NCI-H524 (cell line): ENCODE data around the gene SEC31A.

Experiments used
- DNase-seq, 2 experiments: peaks; one replicate each; lab custom pipeline; 2025; lab: John Stamatoyannopoulos, UW

Gene SEC31A

GRCh38 chr4:82792912-82793649 is 97.9 kb downstream of the SEC31A start:
- DNase-seq = no peak

DNA sequence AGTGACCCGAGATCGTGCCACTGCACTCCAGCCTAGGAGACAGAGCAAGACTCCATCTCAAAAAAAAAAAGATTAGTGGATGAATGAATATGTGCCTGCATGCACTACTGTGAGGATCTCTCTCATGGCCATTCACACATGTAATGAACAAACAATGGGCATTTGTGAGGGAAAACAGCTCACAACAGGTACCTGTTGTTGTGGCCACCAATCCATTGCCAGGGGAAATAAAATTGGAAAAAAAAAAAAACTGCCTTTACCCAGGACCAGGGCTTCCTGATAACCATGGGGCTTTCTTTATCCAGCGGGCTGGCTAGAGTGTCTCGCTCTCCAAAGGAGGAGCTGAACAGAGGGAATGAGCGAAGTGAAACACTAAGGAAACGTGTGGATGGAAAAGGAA is 99.8 kb downstream of the SEC31A start:
- no peak for DNase-seq

DNA sequence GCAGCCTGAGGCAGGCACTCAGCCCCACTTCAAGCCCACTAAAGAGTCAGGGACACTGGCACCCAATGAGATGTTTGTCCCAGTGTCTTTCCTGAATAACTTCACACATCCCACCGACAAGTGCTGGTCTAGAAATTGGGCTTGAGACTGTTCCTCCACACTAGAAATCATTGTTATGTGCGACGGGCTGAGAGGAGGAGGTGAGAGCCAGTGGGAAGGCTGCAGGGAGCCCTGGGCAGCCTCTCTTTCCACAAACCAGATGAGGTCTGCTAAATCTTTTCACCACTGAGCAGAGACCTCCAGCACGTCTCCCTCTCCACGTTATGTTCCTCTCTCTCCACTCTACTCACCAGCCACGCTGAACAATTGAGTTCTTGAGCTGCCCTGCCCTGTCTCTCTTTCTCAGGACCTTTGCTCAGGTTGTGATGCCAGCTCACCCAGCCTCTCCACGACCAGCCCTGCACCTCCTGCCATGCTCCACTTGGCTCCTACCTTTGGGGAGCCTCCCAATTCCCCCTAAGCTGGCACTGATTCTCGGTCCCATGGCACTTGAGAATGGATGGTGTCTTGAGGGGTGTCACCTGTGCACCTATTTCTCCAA is 100.8 kb downstream of the SEC31A start:
- DNase-seq = no peak

- DNase-seq = no peak
These were observed 101.8 kb downstream of the SEC31A start for GRCh38 chr4:82789025-82789776.

- no peak for DNase-seq
These were observed 103.6 kb downstream of the SEC31A start for GRCh38 chr4:82787342-82787741.

DNA sequence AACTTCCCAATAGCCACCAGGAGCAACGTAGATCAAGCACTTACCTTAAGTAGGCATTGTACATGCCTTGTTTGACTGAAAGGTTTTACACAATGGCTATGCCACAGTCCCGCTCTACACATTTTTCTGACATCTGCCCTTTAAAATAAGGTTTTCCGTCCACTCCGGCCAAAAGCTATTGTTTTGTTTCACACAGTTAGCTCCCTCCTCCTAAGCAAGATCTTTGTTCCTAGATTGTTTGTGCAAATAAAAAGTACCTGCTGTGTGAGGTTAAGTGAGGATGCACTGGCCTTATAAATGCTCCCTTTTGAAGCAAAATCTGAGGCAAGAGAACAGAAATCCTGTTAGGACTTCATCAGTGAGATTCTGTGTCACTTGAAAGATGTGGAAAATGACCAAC is 104.1 kb downstream of the SEC31A start:
- DNase-seq = no peak

DNA sequence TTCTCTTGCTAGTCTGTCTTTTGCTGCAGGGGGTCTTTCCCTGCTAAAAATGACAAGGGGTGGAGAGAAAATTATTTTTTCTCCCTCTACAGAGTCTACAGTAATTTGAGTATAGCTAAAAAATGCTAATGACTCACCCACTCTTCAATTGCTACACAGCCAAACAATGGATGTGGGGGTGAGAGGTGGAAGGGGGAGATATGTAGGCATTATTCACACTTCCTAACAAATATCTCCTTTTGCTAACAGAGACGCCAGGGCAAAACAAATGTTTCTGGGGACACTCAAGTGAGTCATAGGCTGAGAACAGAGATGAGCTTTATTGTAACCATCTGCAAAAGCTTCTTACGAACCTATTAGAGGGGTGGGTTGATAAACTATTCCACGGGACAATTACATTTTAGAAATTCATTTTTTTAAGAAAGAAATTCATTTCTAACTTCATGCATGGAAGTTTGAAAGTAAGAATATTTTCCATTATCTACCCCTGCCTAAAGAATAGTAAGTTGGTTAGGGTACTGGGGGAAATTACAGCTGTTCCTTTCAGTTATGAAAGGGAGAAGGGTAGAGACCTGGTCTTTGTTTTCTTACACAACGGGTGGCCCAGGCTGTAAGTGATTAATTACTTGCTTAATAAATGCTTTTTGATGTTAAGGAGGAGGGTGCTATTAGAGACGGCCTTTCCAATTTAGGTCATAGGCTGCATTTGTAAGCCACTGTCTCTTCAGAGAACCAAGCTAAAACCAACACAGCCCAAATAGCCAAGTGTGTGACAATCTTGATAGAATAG is 105.1 kb downstream of the SEC31A start:
- DNase-seq = peak in 1 of 2 experiments; percentile 19

DNA sequence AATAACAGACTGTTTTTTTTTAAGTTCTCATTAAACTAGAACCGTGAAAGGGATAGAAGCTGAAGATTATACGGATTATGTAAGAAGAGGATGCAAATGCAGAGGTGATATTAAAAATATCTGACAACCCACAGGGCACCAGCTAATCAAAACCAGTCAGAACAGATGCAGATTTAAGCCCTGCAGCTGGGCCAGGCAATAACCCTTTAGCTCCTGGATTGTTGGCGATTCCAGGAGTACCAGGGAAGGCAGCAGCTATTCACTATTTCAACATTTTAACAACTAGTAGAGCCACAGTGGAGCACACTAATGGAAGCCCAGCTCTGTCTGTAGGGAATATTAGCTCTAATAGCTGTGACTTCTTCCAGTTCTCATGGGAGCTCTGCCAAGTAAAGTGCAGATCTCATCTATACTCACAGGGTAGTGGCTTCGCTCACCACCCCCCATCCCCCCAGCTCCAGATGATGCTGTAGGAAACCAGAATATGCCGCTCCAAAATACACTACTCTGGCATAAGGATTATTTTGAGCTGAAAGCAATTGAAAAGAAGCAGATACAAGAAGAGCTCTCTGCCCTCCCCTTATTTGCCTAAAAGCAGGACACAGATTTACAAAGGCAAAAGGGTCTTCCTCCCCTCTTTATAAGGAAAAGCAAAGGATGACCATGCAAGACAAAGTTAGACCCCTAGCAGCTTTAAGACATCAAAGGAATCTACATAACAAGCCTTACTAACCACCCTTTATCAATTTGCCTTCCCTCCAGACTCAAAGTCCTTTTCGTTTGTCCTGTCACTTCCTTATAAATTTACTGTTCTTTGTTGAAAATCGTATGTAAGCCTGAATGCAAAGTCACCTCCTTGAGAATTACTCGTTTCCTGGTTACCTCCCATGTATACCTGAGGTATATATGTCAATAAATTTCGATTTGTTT is 106.0 kb downstream of the SEC31A start:
- DNase-seq = peak; percentile 47 to 66

DNA sequence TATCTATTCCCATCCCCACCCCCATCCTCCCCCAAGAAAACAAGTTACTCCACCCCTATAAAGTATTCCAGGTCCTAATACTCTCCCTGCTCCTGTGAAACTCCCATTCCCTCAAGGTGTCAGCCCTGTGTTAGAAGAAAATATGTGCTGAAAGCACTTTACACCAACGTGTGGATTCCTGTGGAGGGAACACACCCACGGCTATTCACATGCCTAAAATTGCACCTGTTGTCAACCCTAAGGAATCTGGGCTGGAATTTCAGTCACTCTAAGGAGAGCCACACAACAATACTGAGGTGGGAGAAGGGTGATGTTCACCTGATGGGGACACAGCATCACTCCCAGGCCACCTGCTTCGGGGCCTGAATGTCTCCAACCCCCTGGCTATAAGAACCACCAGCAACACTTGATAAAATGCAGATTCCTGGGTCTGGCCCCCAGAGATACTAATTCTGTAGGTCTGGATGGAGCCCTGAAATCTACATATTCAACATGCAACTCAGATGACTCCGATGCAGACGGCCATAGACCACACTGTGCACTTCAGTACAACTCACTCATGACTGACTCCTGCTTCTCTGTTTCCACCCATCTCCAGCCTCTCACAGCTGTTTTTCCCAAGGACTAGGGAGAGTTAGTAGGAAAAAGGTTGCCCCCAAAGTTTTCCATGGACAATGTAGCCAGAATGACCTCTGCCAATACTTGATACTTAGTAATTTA is 108.2 kb downstream of the SEC31A start:
- no peak for DNase-seq

DNA sequence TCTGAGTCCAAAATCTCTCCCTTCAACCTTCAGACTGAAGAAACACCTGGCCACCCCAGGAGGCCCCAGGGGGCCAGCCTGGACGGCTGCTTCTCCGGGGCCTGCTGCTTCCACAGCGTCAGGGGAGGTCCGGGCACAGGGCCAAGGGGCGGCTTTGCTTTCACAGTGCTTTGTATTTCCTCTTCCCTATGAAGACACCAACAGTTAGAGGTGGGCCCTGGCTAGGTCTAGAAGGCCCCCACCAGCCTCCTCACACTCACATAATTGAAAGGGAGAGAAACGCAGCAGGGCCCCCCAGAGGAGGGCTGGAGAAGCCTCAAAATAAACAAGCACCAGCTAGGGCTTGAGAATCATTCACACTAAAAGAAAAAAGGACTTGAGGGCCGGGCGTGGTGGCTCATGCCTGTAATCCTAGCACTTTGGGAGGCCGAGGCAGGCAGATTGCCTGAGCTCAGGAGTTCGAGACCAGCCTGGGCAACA is 110.2 kb downstream of the SEC31A start:
- DNase-seq = peak; percentile 90 to 91

- no peak for DNase-seq
These were observed 110.7 kb downstream of the SEC31A start for GRCh38 chr4:82780170-82780751.

DNA sequence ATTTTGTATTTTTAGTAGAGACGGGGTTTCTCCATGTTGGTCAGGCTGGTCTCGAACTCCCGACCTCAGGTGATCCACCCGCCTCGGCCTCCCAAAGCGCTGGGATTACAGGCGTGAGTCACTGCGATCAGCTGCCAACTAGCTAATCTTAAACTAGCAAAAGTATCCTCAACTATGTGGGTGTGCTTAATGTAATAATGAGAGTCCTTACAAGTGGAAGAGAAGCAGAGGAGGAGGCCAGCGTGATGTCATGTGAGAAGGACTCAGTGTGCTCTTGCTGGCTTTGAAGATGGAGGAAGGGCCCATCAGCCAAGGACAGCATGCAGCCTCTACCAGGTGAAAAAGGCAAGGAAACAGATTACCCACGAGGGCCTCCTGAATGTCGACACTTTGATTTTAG is 111.9 kb downstream of the SEC31A start:
- DNase-seq = no peak

DNA sequence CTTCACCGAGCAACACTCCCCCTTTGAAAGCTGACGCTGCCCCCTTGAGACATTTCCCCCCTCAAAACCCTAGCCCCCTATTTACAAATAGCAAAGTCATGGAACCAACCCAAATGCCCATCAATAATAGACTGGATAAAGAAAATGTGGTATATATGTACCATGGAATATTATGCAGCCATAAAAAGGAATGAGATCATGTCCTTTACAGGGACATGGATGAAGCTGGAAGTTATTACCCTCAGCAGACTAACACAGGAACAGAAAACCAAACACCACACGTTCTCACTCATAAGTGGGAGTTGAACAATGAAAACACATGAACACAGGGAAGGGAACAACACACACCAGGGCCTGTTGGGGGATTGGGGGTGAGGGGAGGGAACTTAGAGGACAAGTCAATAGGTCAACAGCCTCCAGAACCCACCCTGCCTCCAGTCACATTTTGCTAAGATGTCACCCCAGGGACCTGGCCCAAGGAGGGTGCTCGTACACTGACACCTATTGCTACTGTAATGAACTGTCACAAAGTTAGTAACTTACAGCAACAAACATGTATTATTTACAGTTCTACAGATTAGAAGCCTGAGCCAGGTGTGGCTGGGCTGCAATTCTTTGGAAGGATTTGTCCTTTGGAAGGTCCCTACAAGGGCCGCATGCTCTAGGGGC is 113.0 kb downstream of the SEC31A start:
- no peak for DNase-seq

DNA sequence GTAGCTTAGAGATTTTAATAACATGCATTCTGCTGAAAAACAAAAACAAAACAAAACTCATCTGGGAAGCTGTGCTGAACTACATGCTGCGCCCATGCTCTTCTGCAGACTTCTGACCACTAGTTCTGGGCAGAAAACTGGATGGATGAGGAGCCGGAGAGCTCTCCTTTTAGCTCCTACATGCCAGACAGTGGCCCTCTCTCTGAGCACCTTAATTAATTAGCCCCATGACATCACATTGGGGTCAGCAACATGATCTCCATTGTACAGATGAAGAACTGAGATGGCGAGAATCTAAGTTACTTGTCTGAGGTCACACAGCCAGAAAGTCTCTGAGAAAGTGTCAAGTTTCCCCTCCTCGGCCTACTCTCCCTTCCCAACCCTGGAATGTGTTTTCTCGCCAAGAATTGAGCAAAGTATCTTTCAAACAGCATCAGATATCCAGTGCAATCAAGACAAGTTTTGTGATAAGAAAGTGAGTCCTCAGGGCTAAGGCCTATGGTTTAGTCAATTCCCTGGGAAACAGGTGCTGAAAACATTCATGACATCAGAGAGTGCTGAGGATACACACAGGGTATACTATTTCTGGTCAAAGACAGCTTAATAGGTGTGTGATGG is 113.9 kb downstream of the SEC31A start:
- DNase-seq = no peak

DNA sequence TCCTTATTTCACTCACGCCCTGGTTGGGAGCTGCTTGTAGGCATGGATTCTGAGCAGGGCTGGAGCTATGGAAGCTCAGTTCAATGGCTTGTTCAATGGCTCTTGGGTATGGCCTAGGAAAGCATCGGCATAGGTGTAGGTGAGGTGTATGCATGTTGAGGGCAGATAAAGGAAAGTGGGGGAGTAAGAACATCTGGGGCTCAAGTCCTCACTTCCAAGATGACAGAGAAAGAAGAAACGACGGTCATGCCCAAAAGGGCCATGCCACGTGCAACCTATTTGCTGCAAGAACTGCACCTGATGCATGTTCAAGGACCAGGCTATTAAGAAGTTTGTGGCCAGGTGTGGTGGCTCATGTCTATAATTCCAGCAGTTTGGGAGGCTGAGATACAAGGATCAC is 115.7 kb downstream of the SEC31A start:
- no peak for DNase-seq

DNA sequence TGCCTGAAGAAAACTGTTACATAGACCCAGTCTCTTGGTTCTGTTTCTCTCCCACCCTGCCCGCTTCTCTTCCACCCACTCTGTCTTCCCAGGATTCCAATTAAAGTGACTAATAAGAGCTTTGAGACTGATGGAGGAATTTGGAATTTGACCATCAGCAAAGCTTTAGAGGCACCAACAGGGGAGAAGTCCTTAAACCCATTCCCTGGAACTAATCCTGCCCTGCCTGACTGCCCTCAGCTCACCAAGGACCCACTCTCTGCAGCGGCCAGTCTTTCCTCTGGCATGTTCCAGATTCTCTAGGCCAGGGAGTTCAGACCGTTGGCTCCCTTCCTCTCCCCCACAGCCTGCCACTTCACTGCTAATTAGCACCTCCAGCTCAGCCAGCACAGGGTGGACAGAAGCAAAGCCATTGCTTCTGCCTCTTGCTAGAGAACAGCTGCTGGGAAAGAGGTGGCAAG is 116.2 kb downstream of the SEC31A start:
- peak in 1 of 2 experiments; percentile 1 for DNase-seq

- no peak for DNase-seq
These were observed 117.9 kb downstream of the SEC31A start for GRCh38 chr4:82773057-82773456.

DNA sequence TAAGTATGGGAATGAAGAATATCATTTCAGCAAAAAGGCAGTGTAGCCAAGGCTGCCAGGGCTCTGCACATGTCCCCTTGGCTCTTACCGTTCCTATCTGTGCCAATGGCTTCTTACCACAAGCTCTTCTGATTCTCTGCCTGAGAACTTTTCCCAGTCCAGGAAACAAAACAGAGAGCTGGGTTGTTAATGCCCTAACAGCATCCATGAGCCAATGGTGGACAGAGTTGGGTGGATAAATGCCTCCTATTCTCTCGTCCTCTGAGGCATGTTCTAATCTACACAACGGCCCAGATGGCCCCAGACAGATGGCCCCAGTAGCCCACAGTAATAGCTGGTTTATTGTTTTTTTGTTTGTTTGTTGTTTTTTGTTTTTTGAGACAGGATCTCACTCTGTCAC is 120.3 kb downstream of the SEC31A start:
- DNase-seq = peak in 1 of 2 experiments; percentile 7
